Eye (tissue), 1 donor: ENCODE data around the gene MAJIN.

Experiments
- DNase-seq: peaks from one replicate; pipeline ENCODE4 v3.0.0-alpha.2; 2015

The MAJIN gene

DNA sequence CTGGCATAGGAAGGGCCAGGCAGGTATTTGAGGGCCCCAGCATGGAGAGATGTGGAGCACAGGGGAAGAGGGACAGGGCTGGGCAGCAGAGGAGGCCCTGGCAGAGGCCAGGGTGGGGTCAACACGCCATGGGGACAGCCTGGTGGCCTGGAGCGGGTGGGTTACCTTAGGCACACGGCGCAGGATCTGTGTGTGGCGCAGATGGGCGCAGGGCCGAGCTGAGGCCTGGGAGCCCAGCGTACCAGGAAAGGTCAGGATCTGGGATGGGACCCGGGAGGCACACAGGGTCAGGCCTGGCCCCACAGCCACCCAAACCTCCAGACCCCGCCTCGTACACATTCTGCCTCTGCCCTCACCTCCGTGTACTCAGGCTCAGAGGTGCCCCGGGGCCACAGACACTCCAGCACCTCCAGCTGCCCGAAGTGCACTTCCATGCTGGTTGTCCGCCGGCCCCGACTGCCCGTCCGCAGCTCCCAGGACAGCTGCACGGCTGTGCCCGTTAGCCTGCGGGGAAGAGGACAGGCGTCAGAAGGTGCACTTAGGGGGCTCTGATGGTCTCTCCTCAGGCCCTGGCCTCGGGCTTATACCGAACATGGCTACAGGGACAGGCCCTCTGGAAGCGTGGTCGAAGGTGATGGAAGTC, 61.3 kb downstream of the MAJIN start:
- no peak for DNase-seq

DNA sequence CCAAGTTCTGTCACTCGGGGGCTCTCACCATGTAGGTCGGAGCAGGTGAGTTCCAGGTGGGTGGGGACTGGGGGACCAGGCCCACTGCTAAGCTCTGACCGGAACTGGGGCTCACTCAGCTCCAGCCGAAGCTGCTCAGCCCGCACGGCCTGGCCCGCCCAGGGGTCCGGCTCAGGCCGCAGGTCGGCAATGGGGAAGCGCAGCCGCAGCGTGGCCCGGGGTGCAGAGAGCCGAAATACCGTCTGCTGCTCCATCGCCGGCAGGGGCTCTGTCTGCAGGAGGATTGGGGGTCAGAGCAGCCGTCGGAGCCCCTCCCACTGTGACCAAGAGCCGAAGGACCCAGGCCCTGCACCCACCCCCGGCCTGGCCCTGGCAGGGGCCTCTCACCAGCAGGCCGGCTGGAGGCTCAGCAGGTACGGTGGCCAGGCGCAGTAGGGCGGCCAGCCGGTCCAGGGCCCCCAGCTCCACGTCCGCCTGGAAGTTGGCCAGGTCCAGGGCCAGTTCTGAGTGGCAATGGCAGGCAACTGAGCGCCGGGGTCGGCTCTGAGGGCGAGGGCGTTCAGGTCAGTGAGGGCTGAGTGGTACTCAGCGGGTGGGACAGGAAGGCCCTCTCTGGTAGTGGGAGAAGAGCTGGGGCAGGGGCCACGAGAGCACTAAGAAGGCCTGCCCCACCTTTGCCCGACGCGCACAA, 62.1 kb downstream of the MAJIN start:
- no peak for DNase-seq

DNA sequence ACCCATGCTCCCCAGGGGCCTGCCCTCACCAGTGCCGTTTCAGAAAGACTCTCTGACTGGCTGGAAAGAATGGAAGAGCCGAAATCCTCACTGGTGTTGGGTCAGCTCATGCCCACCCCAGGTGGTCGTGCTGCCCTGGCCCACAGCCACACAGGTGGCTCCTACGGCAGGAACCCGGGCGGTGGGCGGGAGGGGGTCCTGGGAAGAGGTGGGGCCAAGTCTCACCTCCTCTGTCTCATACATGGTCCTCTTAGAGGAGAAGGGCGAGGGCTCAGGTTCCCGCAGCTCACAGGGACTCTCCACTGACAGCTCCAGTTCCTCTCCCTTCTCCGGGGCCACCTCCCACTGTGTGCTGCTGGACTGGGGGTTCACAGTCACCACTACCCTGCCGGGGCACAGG, 63.1 kb downstream of the MAJIN start:
- DNase-seq: no peak

DNA sequence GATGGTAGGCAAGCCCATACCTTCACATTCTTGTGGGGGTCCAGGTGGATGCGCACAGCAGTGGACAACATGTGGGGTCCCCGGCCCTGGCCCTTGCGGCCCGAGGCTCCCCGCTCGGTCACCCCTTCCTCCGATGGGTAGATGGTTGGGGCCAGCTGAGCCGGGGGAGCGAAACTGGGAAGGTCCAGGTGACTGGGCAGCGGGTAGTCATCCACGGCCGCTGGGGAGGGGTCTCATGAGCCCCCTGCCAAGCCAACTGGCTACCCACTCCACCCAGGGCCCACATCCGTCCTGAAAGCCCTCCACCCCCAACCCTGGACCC, 65.6 kb downstream of the MAJIN start:
- DNase-seq: no peak

DNA sequence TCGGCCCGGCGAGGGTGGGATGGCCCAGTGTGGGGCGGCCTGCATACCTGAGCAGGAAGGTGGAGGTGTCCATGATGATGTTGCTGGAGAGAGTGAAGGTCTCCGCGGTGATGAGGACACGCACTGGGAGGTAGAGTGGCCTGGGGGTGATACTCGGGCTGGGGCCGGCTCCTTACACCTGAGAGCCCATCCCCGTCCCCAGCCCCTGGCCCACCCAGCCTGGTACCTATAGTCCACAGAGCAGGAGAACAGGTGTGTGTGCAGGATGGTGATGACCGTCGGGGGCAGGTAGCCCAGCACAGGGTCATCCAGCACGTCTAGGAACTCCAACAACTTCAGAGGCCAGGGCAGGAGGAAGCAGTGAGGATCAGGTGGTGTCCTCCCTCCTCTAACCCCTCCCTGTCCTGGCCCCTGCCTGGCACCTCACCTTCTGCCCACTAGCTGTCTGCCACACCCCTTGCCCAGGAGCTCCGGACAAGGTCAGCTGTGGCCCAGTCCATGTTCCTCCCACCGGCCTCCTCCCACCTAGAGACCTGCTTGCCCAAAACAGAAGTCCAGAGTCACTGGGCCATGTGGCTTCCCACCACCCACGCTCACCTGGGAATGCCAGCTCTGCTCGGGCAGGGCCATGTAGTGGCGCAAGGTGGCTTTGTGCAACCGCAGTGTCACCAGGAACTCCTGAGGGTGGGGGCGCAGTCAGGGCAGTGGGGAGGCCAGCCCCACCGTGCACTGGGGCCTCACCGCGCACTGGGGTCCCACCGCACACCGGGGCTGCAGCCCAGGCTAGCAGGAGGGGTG, 66.2 kb downstream of the MAJIN start:
- no peak for DNase-seq

DNA sequence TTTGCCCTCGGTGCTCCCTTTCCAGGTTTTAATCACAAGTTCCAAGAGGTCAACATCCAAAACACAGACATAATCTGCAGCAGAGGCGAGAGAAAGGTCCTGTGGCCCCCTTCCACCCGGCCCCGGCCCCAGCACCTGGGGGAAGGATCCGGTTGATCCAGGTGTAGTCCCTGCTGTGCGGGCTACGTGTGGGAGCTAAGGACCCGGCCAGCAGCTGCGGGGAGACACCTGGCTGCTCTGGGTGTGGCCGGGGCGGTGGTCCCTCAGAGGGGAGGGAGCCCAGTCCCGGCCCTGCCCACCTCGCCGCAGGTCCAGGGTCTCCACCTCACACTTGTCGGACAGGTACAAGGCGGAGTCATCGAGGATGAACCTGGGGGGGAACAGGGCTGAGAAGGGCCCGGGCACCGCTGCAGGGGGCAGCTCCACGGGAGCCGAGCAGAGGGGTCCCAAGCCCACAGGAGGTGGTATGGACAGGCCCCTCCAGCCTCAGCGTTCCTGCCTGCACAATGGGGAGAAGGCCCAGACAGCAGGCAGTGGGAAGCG, 68.5 kb downstream of the MAJIN start:
- DNase-seq: no peak

DNA sequence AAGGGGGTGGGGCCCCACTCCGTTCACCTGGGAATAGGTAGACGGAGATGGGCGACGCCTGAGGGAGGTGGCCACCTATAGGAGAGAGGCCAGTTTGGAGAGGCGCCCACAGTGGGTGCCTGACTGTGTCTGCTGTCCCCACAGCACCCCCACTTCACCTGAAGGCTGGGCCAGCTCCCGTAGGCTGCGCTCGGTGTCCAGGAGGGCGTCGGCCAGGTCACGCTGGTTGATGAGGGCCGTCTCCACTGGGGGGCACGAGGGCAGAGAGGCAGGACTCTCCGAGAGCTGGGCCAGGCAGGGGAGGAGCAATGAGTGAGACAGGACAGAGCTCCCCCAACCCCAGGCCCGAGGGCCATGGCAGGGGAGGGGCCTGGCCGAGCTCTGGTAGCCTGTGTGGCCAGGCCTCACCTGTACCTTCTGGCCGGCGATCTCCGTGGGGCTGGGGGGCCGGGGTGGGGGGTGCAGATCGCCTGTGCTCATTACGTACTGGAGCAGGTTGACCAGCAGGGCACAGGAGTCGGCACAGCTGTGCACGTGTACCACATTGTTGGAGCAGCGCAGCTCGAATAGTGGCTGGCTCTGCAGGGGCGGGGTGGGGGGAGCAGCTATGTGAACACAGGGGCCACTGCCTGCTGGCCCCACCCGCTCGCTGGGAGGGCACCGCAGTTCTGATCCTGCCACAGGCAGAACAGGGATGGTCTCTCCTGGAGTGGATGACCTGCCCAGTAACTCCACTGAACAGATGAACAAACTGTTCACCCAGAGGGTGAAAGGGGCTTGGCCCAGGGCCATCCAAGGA, 69.6 kb downstream of the MAJIN start:
- DNase-seq: no peak

DNA sequence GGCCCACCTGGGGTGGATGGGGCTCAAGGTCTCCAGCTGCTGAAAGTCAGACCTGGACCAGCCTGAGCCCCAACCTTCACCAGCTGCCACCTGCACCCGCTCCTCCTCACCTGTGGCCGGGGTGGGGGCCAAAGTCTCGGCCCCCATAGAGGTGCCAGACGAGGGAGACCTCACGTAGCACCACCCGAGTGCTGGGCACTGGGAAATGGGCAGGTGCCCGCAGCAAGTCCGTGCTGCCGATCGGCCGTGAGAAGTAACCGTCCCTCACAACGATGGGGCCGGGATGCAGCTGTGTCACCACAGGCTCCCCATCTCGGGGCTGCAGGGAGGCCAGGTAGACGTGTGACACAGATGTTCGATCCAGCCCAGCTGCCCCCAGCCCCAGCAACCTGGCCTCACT, 71.1 kb downstream of the MAJIN start:
- DNase-seq: no peak

DNA sequence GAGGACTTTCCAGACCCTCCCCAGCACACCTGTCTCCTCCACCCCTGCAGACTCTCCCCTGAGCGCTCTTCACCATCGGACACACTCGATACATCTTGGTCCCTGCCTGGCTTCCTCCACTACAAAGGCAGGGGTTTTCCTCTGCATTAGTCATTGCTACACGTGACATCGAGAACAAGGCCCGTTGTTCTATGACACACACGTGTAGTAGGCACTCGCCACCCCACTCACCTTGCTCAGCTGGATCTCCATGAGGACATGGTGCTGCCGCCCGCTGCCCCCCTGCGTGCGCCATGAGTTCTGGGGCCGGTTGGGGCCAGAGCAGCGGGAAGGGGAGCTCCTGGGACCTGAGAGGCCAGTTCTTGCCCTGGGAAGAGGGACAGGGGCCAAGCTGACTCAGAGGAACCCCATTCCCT, 71.6 kb downstream of the MAJIN start:
- DNase-seq: no peak

DNA sequence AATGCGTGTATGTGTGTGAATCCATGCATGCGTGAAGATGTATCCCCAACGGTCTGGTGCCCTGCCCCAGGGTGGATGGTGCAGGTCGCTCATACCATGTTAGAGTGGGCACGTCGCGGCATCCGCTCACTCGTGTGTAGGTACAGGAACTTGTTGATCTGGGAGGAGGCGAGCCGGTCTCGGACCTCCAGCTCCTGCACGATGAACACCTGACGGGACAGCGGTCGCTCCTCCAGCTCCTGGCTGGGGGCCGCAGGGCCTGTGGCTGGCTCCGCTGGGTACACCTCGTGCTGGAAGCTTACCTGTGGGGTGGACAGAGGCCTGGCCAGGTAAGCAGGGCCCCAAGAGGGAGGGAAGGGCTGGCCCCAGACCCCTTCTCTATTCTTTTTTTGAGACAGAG, 73.4 kb downstream of the MAJIN start:
- DNase-seq: no peak

DNA sequence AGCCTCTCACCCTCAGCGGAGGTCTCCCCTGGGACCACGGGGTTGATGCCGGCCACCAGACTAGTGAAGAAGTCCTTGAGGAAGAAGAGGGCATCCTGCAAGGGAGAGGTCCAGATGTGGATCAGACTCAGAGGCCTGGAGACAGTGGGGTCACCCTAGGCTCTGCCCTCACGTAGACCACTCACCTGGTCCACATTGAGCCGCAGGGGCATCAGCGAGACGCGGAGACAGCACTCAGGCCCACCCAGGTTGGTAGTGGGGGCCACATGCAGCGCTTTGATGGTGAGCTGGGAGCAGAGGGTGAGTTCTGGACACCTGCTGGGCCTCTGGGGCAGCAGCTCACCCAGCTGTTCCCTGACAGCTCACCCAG, 73.8 kb downstream of the MAJIN start:
- DNase-seq: no peak

DNA sequence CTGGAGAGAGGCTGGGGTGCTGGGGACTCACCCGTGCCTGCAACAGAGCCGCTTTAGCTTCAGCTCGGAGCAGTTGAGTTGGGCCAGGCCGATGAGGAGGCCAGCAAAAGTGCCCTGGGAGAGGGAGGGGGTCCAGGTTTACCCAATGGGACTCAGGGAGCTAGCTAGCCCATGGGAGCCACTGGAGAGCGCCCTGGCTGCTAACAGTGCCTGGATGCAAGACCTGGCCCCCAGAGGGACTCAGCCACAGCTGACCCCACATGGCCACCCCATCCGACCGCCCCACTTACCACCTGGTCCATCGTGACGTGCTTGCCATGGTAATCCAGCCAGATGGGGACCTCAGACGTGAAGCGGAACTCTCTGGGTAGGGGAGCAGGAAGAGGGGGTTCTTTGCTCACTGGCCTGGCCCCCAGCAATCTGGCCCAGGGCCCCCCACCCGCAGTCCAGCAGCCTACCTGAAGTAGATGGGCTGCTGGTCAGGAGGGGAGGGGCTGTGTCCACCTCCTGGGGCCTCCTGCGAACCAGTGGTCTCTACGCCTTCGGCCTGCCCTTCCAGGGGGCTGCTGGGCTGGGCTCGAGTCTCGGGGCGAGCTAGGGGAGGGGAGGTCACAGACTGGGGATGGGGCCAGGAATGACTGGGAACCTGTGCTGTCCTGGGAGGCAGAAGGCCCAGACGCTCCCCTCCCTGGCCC, 74.4 kb downstream of the MAJIN start:
- DNase-seq: no peak

DNA sequence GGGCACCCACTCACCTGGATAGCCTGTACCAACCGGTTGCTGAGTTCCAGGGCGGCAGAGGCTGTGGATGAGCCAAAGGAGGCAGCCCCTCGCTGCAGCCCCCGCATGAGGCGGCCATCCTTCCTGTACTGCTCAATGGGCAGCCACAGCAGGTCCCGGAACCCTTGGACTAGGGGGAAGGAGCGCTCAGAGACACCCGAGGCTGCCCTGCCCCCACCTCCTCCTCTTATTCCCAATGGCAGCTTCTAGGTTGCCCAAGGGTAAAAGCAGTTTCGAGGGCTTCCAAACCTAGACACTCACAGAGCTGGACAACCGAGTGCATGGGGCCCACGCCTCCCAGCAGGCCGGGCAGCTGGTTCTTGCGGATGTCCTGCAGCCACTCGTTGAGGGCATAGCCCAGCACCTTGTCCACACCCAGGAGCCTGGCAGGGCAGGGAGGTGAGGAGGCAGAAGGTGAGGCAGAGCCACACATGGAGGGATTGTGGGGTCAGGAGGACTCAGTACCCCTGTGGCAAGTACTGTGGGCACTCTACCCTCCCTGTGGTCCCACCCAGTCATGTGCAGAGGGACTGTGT, 75.4 kb downstream of the MAJIN start:
- DNase-seq: no peak

DNA sequence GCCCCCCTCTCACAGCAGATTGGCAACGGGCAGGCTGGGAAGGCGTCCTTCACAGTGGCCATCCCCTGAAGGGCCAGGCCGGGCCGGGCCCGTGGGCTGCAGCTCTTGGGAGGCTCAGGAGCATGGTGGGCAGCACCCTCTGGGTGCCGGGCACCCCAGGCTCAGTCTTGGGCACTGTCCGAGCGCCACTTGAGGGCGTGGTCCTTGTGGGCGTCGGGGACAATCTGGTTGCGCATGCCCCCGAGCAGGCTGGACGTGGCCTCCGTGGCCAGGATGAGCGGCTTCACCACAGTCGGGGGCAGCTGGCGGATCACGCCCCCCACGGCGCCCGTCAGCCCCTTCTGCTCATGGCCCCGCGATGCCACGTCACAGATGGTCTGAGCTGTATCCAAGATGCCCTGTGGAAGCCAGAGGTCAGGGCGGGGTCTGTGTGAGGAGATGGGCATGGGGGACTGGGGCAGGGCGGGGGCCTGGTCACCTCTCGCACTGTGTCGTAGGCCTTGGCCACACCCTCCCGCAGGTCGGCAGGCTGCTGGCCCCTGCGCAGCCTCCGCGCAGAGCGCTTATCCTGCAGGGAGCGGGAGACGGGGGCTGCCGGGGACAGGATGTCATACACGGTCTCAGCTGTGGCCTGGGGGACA, 77.0 kb downstream of the MAJIN start:
- DNase-seq: no peak

DNA sequence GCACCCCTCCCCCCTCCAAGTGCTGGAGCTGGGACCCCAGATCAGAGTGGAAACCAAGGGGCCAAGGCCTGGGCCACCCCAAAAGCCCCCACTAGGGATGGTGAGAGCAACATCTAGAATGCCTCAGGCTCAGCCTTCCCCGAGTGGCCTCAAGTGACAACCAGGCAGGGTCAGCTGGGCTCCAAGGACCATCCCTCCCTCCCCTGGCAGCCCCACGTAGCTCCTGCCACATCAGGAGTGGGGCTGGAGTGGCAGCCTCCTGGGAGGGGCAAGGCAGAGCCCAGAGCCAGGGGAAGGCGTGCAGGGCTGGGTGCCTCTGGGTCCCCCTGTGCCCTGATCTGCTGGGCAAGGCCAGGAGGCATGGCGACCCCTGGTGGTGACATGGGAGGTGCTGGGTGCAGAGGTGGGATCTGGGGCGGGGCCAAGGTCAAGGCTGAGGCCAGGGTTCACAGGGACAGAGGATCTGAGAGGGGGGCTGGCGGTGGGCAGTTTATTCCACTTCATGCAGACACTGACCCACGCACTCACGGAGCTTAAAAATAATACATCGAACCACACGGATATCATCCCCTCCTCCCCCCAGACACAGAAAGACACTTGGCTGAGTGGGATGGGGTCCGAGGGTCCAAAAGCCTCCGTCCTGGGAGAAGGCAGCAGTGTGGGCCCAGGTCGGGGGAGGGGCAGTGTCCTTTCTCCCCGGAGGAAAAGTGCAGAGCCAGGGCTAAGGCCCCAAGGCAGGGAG, 77.7 kb downstream of the MAJIN start:
- peak; percentile 83 for DNase-seq

DNA sequence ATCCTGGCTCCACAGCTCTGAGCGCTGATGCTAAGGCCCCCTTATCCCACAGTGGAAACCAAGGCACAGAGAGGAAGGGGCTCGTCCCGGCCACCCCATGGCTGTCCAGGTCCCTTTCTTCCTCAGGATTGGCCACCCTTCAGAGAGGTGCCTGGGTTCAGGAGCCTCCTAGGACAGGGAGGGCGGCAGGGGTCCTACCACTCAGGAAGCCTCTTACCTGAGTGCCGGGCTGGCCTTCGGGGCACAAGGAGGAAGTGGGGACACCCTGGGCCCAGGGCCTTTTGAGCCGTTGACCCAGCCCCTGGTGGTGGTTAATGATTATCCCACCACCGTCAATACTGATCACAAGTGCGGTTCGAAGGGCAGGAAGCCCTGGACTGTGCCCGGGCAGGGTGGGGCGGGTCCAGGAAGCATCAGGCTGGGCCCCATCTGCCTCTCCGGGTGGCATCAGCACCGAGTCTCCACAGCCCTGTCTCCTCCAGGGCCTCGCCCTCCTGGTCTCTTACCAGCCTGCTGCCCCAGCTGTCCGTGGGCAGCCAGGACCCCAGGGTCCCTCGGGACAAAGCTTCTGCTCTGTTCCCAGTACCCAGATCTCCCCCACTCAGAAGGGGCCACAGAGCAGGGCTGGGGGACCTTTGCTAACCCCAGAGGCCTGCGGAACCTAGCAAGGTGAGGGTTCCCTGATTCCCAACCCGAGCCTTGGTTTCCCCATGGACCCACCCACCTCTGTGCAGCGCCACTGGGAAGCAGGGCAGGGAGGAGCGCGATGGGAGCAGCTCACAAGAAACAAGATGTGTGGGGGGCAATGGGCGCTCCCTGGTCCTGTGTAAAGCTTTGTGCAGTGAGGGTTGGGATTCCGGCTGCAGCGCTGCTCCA, 78.5 kb downstream of the MAJIN start:
- no peak for DNase-seq

DNA sequence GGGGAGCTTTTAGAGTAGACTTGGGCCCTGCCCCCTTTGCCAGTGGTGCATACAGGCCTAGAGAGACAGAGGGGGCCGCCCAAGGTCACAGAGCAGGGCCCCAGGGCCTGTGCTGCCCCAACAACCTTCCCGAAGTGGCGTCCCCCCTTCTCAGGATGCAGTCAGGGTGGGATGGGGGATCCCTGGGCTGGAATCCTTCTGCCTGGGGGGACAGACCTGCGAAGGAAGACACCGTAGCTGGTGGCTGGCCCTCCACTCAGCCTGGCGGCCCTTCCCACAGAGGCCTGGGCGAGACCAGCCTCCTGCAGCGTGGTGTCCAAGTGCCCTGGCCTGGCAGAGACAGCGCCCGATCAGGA, 79.1 kb downstream of the MAJIN start:
- no peak for DNase-seq

DNA sequence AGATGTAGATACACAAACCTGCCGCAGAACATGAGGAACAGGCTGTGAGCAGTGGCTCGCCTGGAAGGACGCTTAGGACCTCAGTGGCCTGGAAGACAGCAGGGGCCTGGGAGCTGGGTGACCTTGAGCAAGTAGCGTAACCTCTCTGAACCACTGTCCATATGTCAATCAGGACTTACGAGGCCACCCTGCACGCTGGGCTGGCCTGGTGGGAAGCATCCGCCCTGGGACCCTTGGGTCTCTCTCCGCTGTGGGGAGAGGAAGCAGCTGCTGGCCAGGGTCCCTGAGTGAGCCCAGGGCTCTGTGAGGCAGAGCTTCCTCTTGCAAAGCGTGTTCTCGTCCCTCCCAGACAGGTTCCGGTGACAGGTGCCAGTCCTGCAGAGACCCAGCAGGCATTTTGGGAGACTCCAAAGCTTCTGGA, 79.5 kb downstream of the MAJIN start:
- DNase-seq: no peak

DNA sequence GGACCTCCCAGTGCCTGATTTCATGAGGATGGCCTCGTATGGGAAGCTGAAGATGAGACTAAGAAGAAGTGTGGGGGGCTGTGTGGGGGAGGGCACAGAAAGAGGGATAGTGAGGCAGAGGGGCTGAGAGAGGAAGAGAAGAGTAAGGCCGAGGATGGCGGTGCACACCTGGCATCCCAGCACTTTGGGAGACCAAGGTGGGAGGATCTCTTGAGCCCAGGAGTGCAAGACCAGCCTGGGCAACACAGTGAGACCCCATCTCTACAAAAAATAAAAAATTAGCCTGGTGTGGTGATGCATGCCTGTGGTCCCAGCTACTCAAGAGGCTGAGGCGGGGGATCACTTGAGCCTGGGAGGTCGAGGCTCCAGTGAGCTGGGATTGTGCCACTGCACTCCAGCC, 80.0 kb downstream of the MAJIN start:
- peak; percentile 22 for DNase-seq
